ACC112 (cell line): ENCODE data around the gene IFNL4.
"Not testable (repeated sequence)": the region's sequence is repeated elsewhere in the genome, so short reads cannot be mapped to it uniquely, and the experiment has no call there.

Experiments
- H2AFZ ChIP-seq: fragments of 200-600 bp; sonication (generic); one replicate; pipeline ENCODE4 v1.6.0; 2017; ENCODE audit warnings: antibody characterized with exemption, low read length; ENCODE audit not compliant: unreplicated experiment
- H3K27ac ChIP-seq: fragments of 200-600 bp; sonication (generic); 2 replicates; pipeline ENCODE4 v1.5.1; 2014; ENCODE audit warnings: low read depth, mild to moderate bottlenecking, antibody characterized with exemption, low read length, moderate library complexity
- H3K27me3 ChIP-seq: fragments of 200-600 bp; sonication (generic); 2 replicates; pipeline ENCODE4 v1.6.1; 2014; ENCODE audit warnings: mild to moderate bottlenecking, antibody characterized with exemption, low read length, moderate library complexity, mixed read lengths; ENCODE audit not compliant: insufficient read depth
- H3K36me3 ChIP-seq: fragments of 200-600 bp; sonication (generic); 2 replicates; pipeline ENCODE4 v1.6.1; 2016; ENCODE audit warnings: mild to moderate bottlenecking, antibody characterized with exemption, low read length, moderate library complexity, mixed read lengths; ENCODE audit not compliant: insufficient read depth
- H3K4me1 ChIP-seq: fragments of 200-600 bp; sonication (generic); one replicate; pipeline ENCODE4 v1.6.1; 2016; ENCODE audit warnings: low read length, mixed read lengths; ENCODE audit not compliant: insufficient read depth, unreplicated experiment, control insufficient read depth
- H3K4me3 ChIP-seq: fragments of 200-600 bp; sonication (generic); 2 replicates; pipeline ENCODE4 v1.5.1; 2014; ENCODE audit warnings: mild to moderate bottlenecking, low read depth, low read length
- H3K79me2 ChIP-seq: fragments of 200-600 bp; sonication (generic); one replicate; pipeline ENCODE4 v1.6.0; 2016; ENCODE audit warnings: low read length; ENCODE audit not compliant: control insufficient read depth, unreplicated experiment, insufficient read depth

Gene IFNL4

GRCh38 chr19:39243741-39244140, 4.9 kb downstream of the IFNL4 start:
- H3K79me2 ChIP-seq, H3K4me1 ChIP-seq, H2AFZ ChIP-seq, H3K36me3 ChIP-seq, H3K4me3 ChIP-seq, H3K27ac ChIP-seq, H3K27me3 ChIP-seq: not testable (repeated sequence)

GRCh38 chr19:39240421-39240820, 8.2 kb downstream of the IFNL4 start:
- no peak overlapping the region for H3K4me3 ChIP-seq
- no peaks in the 10 kb centered on the region for H3K27me3 ChIP-seq
- H3K79me2 ChIP-seq, result no peaks in the 10 kb centered on the region
- no peak overlapping the region for H3K27ac ChIP-seq
- no peaks in the 10 kb centered on the region for H3K4me1 ChIP-seq
- H3K36me3 ChIP-seq, result no peaks in the 10 kb centered on the region
- H2AFZ ChIP-seq, result no peak overlapping the region

GRCh38 chr19:39238944-39239343, 9.7 kb downstream of the IFNL4 start:
- no peak overlapping the region for H3K4me3 ChIP-seq
- H3K79me2 ChIP-seq, result no peaks in the 10 kb centered on the region
- no peaks in the 10 kb centered on the region for H3K36me3 ChIP-seq
- H2AFZ ChIP-seq, result no peak overlapping the region
- no peaks in the 10 kb centered on the region for H3K27me3 ChIP-seq
- H3K4me1 ChIP-seq, result no peaks in the 10 kb centered on the region
- no peak overlapping the region for H3K27ac ChIP-seq

GRCh38 chr19:39238209-39238608, 10.4 kb downstream of the IFNL4 start:
- Histone ChIP-seq H3K4me1 (no peaks in the 10 kb centered on the region), H3K36me3 (no peaks in the 10 kb centered on the region), H3K27me3 (peaks cover 6% of the 10 kb centered on the region; the same call in 1 of the 2 replicates), H2AFZ (no peak overlapping the region), H3K79me2 (no peaks in the 10 kb centered on the region), H3K27ac (no peak overlapping the region), H3K4me3 (no peak overlapping the region)

GRCh38 chr19:39237200-39238184, 11.2 kb downstream of the IFNL4 start:
- peaks cover 8% of the 10 kb centered on the region; the same call in 1 of the 2 replicates for H3K27me3 ChIP-seq
- H3K36me3 ChIP-seq, result no peaks in the 10 kb centered on the region
- H3K79me2 ChIP-seq, result no peaks in the 10 kb centered on the region
- no peak overlapping the region for H2AFZ ChIP-seq
- H3K4me1 ChIP-seq, result no peaks in the 10 kb centered on the region
- H3K27ac ChIP-seq, result no peak overlapping the region
- no peak overlapping the region; the same call in 1 of the 2 replicates for H3K4me3 ChIP-seq

GRCh38 chr19:39236527-39236926, 12.1 kb downstream of the IFNL4 start:
- H3K27me3 ChIP-seq, result peaks cover 8% of the 10 kb centered on the region; the same call in 1 of the 2 replicates
- no peaks in the 10 kb centered on the region for H3K36me3 ChIP-seq
- H3K79me2 ChIP-seq, result no peaks in the 10 kb centered on the region
- no peaks in the 10 kb centered on the region for H3K4me1 ChIP-seq
- H3K27ac ChIP-seq, result no peak overlapping the region
- H3K4me3 ChIP-seq, result no peak overlapping the region
- no peak overlapping the region for H2AFZ ChIP-seq

- H2AFZ ChIP-seq, result no peak overlapping the region
- no peak overlapping the region for H3K4me3 ChIP-seq
- H3K36me3 ChIP-seq, result no peaks in the 10 kb centered on the region
- no peaks in the 10 kb centered on the region for H3K79me2 ChIP-seq
- H3K27ac ChIP-seq, result no peak overlapping the region
- H3K27me3 ChIP-seq, result peaks cover 8% of the 10 kb centered on the region; the same call in 1 of the 2 replicates
- H3K4me1 ChIP-seq, result no peaks in the 10 kb centered on the region
Observed at GRCh38 chr19:39232708-39233107, 15.9 kb downstream of the IFNL4 start.

GRCh38 chr19:39230096-39230764, 18.4 kb downstream of the IFNL4 start:
- Histone ChIP-seq H3K4me3 (no peak overlapping the region), H3K79me2 (no peaks in the 10 kb centered on the region), H3K27me3 (peaks cover 13% of the 10 kb centered on the region; the same call in 1 of the 2 replicates), H3K4me1 (no peaks in the 10 kb centered on the region), H3K27ac (no peak overlapping the region), H2AFZ (no peak overlapping the region), H3K36me3 (no peaks in the 10 kb centered on the region)

- no peak overlapping the region for H2AFZ ChIP-seq
- peaks cover 14% of the 10 kb centered on the region for H3K27me3 ChIP-seq
- no peaks in the 10 kb centered on the region for H3K79me2 ChIP-seq
- H3K4me1 ChIP-seq, result no peaks in the 10 kb centered on the region
- no peak overlapping the region for H3K27ac ChIP-seq
- no peak overlapping the region for H3K4me3 ChIP-seq
- H3K36me3 ChIP-seq, result no peaks in the 10 kb centered on the region
Observed at GRCh38 chr19:39224910-39225309, 23.7 kb downstream of the IFNL4 start.

- no peaks in the 10 kb centered on the region for H3K36me3 ChIP-seq
- H3K27me3 ChIP-seq, result peaks cover 14% of the 10 kb centered on the region
- no peaks in the 10 kb centered on the region for H3K4me1 ChIP-seq
- H2AFZ ChIP-seq, result no peak overlapping the region
- H3K79me2 ChIP-seq, result no peaks in the 10 kb centered on the region
- H3K27ac ChIP-seq, result no peak overlapping the region
- no peak overlapping the region for H3K4me3 ChIP-seq
Observed at GRCh38 chr19:39223703-39224279, 24.9 kb downstream of the IFNL4 start.
